ENCODE results near the gene IQGAP1.

DNA sequence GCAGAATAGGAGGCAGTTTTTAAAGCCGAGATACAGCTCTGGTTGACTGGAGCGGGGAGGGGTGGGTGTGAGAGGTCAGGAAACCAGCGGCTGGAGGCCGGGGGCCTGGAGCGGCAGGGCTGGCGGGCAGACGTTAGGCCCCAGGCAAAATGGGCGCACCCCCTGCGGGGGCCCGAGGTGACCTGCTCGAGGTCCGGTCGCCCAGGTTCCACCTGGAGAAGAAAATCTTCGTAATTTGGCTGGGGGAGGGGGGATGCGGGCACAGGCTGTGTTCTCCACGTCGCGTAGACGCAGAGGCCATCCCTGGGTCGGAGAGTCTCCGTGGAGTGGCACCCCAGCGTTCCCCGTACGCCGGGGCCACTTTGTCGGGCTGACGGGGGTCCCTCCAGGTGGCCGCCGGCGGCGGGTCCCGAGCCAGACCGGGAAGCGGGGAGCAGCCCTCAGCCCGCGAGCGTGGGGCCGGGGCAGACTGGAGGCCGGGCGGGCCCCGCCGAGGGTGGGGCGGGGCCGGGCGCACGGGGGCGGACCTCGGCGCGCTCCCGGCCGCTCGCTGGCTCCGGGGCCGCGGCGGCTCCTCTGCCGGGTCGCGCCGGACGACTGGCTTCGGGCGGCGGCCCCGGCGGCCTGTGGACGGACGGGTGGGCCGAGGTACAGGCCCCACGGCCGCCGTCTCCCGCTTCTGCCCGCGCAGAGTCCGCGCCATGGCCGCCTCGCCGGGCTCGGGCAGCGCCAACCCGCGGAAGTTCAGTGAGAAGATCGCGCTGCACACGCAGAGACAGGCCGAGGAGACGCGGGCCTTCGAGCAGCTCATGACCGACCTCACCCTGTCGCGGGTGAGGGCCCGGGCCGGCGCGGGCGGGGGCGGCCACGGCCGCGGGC lies 141.6 kb downstream of the IQGAP1 start, which contains the start of gene CRTC3:
- no peak for TF ChIP-seq CTCF (IDR thresholded peaks at IDR 0.05 in 2 of 3, conservative IDR thresholded peaks at IDR 0.05 in 1 of 3; ENCODE audit: borderline replicate concordance in 1 of 3, insufficient read depth in 1 of 3, low read depth in 2 of 3, low read length in 2 of 3)
- TF ChIP-seq, protein P1, sequence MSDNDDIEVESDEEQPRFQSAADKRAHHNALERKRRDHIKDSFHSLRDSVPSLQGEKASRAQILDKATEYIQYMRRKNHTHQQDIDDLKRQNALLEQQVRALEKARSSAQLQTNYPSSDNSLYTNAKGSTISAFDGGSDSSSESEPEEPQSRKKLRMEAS (IDR thresholded peaks at IDR 0.05): no peak; the same call in 1 of the 2 replicates
- TF ChIP-seq POLR2AphosphoS5 (IDR thresholded peaks at IDR 0.05; ENCODE audit: low read depth, low read length): peak; percentile 73
- TF ChIP-seq REST (IDR thresholded peaks at IDR 0.05; ENCODE audit: low read depth): no peak
- no peak for TF ChIP-seq EZH2 (IDR thresholded peaks at IDR 0.05)
- no peak for TF ChIP-seq SP1 (IDR thresholded peaks at IDR 0.05; ENCODE audit: low read depth)
- TF ChIP-seq ZFX (IDR thresholded peaks at IDR 0.05): peak; percentile 97
